ENCODE results near the gene ZNF462. TPM values are rescaled to one million over a fixed set of nuclear protein-coding genes. Genes with fewer than 3 reads are reported as not detected.

Gene ZNF462
- total RNA-seq, 1 donor from 2014 or later: 108 TPM

GRCh38 chr9:107046692-107047091, 183.7 kb downstream of the ZNF462 start:
- FAIRE-seq (no peak), DNase-seq (ENCODE audit: low spot score in 2 of 2) (no peak)

DNA sequence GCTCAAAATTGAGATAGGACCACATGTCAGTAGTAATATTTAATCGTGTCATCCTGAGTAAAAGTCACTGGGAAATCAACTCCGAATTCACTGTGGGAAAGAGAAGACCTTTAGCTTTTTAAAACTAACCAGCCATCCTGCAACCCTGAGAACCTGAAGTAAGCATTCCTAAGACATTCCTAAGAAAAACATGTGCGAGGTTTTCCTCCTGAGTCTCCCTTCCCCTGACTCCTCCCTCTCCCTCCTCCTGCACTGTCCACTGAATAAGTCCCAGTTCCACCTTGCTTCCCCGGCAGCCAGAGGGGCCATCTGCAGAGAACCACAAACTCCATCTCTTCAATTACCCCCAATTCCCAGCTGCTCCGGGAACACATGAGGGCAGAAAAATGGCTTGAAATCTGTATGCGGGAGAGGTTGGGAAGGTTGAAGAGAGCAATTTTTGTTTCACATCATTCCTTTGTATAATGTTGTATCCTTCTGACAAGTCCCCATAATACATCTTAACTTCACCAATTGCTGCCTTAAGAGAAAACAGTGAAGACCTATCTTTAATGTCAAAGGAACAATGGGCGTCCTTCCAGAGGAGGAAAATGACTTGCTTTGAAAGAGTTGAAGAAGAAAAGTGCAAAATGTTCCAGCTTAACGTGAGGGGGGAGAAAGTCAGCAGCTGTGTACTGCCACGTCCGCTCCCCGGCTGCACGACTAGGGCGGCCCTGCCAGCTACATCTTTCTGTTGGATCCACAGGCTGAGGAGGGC, 186.3 kb downstream of the ZNF462 start:
- DNase-seq (ENCODE audit: low spot score in 2 of 2) (no peak), FAIRE-seq (no peak)

- FAIRE-seq (no peak), DNase-seq (ENCODE audit: low spot score in 2 of 2) (no peak)
Observed at GRCh38 chr9:107049803-107050184, 186.8 kb downstream of the ZNF462 start.

DNA sequence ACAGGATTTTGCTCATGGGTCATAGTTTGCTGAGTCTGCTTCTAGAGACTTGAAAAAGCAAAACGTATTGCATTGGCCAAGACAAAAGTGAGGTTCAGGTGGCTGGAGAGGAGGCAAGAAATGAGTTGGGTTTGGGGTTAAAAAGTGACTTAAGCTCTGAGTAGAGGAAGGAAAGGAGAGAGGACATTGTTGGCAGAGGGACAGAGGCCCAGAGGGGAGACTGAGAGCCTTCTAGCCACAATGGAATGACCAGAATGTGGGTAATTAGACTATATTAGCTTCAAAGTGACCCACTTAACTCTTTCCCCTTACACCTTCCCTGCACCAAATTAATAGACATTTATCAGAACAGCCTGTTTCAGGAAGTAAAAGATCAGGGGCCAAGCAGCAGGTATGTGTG, 188.4 kb downstream of the ZNF462 start:
- DNase-seq (ENCODE audit: low spot score in 2 of 2) (no peak), FAIRE-seq (no peak)

GRCh38 chr9:107054146-107054545, 191.2 kb downstream of the ZNF462 start:
- DNase-seq (ENCODE audit: low spot score in 2 of 2): no peak
- no peak for FAIRE-seq

- DNase-seq (ENCODE audit: low spot score in 2 of 2) (no peak), FAIRE-seq (no peak)
Observed at GRCh38 chr9:107059220-107059619, 196.3 kb downstream of the ZNF462 start.

- DNase-seq (ENCODE audit: low spot score in 2 of 2) (no peak), FAIRE-seq (no peak)
Observed at GRCh38 chr9:107060062-107060461, 197.1 kb downstream of the ZNF462 start.

Small RNA genes lying within 50 kb of the gene (small RNA-seq; reads per million reads assigned to genes)
- not detected for gene RNA5SP292
